GM13977 (cell line): Measurements from ENCODE around the gene COL4A3.

Experiments
- DNase-seq: peaks from one replicate; pipeline ENCODE4 v3.0.0; 2012; ENCODE audit warnings: low spot score
- CTCF ChIP-seq: IDR thresholded peaks from 2 replicates; pipeline ENCODE4 v1.5.1; 2012; ENCODE audit warnings: mild to moderate bottlenecking, control low read depth; ENCODE audit not compliant: insufficient read depth; ENCODE audit errors: extremely low read depth, missing control alignments
- in situ Hi-C: fragments of 300-500 bp; cut with MboI; formaldehyde crosslinking; loops from one replicate; pipeline ENCODE4 v1.12.0; 2022; ENCODE audit warnings: low sequenced_read_pairs, low pct_unique_long_range_greater_than_20kb, mixed read lengths, inconsistent platforms; ENCODE audit not compliant: unreplicated experiment

Gene COL4A3

GRCh38 chr2:227322530-227323205 lies 158.2 kb downstream of the COL4A3 start:
- in situ Hi-C loops = no loop called here
- no peak for TF ChIP-seq CTCF
- no peak for DNase-seq

DNA sequence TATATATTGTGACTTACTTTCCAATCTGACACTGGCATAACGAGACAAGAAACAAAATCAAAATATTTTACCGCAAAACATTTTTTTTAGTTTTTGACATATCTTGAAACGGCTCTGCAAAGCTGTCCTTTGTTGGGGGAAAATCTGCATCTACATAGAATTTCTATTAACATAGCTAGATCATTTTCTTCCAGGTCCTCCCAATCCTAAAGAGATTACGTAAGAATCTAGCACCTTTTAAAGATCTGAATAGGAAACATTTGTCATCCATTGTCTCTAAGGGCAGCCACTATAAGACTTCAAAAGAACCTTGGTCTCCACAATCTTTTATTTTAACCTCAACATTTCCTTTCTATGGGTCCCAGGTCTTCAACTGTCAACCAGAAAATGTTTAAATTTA lies 159.4 kb downstream of the COL4A3 start:
- TF ChIP-seq CTCF = no peak
- DNase-seq = no peak
- in situ Hi-C loops = no loop called here

- TF ChIP-seq CTCF = no peak
- DNase-seq = peak; percentile 38
- in situ Hi-C loops = no loop called here
These were observed 160.2 kb downstream of the COL4A3 start for GRCh38 chr2:227324642-227324994.

DNA sequence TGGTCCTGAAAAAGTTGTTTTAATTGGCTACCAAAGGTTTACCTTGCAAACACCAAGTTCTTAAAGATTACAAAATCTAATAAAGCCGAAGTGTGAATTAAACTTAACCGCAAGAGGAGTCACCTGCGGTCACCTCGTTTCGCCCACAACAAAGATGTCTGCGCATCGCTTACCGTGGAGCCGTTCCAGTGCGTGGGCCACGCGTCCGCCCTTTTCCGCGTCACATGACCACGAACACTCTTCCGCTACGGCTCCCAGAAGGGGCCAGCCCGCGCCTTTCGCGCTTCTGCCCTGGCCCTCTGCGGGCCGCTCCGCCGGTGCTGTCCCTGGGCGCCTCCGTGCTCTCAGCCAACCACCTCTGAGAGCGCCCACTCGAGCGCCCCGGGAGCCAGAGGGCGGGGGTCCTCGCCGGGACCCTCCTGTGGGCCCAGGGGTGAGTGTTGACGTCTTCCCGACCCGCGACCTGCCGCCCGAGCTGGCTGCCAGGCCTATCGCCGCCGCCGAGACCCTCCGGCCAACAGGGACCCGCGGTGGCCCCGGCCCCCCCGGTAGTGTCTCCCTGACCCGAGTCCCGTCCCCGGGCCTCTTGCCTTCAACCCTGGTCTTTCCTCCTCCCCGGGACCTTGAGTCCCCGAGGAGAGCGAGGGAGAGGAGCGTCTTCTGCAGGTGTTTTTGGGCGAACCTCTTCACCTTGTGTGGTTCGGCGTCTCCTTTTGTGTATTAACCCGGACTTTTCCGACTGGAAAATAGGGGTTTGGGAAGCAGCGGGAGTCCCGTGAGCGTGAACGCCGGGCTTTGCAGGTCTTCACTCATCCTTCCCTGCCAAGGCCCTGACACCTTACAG lies 160.8 kb downstream of the COL4A3 start, which contains the start of gene MFF:
Gene MFF, plus strand, starts transcription at position 257 of the 844 bp plus-strand sequence. CDS start 5,415 bp downstream, outside the sequence.
- DNase-seq = peak; percentile 95
- TF ChIP-seq CTCF = peak; percentile 51
- in situ Hi-C loops = no loop called here

GRCh38 chr2:227325839-227326195 lies 161.4 kb downstream of the COL4A3 start:
- in situ Hi-C loops = no loop called here
- TF ChIP-seq CTCF = no peak
- peak; percentile 21 for DNase-seq

- DNase-seq = no peak
- TF ChIP-seq CTCF = no peak
- in situ Hi-C loops = no loop called here
These were observed 162.4 kb downstream of the COL4A3 start for GRCh38 chr2:227326783-227327182.
